Thyroid gland (tissue), 4 donors: Measurements from ENCODE around the gene INSL3. TPM values are rescaled to one million over a fixed set of nuclear protein-coding genes. Genes with fewer than 3 reads are reported as not detected.

Experiments
- DNase-seq, 2 donors: peaks; one replicate each; pipeline ENCODE4 v3.0.0-alpha.2; 2019
- H3K27ac ChIP-seq, 3 donors: fragments of 200-600 bp; sonication (generic); 1 replicate in 2 of 3; 2 replicates in 1 of 3; pipeline ENCODE4 v1.5.1; 2016 to 2019; ENCODE audit warnings: mild to moderate bottlenecking in 1 of 3, moderate library complexity in 1 of 3
- H3K27me3 ChIP-seq: fragments of 200-600 bp; sonication (generic); one replicate; pipeline ENCODE4 v1.5.1; 2019
- H3K36me3 ChIP-seq, 2 donors: fragments of 200-600 bp; sonication (generic); one replicate each; pipeline ENCODE4 v1.5.1; 2016 to 2019
- H3K4me1 ChIP-seq, 2 donors: fragments of 200-600 bp; sonication (generic); one replicate each; pipeline ENCODE4 v1.5.1; 2017 to 2019
- H3K4me3 ChIP-seq, 3 donors: fragments of 200-600 bp; sonication (generic); replicated peaks in 1 of 3; 1 replicate in 2 of 3; 2 replicates in 1 of 3; pipeline ENCODE4 v1.5.1; 2016; ENCODE audit warnings: mild to moderate bottlenecking in 1 of 3
- H3K9me3 ChIP-seq: fragments of 200-600 bp; sonication (generic); one replicate; pipeline ENCODE4 v1.5.1; 2017
- POLR2A ChIP-seq, 2 donors: fragments of 450-650 bp; IDR thresholded peaks; one replicate each; pipeline ENCODE4 v1.6.1; 2017; ENCODE audit warnings: antibody characterized with exemption in 2 of 2, mild to moderate bottlenecking in 2 of 2, moderate library complexity in 1 of 2
- WGBS, 2 donors: methylation state at CpG; one replicate each; pipeline ENCODE4 v1.1.5; 2017; 5-methylcytosine and 5-hydroxymethylcytosine counted together
- intact Hi-C: fragments of 100-400 bp; cut with DNase I; formaldehyde crosslinking; loops from one replicate; pipeline ENCODE4 v1.15.1; 2023
- total RNA-seq, 4 donors: library from RNA; depleted of rRNA; stranded (reverse); fragments of >200 nt; gene quantifications; one replicate each; pipeline ENCODE4 v1.2.3, GENCODE V29; 2016
- TF ChIP-seq, protein P1 (sequence below), 6 experiments: fragments of 200-600 bp in 3 of 6; fragments of 450-650 bp in 3 of 6; sonication (generic) in 3 of 6; IDR thresholded peaks; one replicate each; pipeline ENCODE4 v1.5.1; 2016 to 2019; ENCODE audit warnings: antibody characterized with exemption in 6 of 6, mild to moderate bottlenecking in 2 of 6, inconsistent platforms in 1 of 6, moderate library complexity in 1 of 6

INSL3 gene
- total RNA-seq, 4 donors from 2014 or later = 0.89 to 0.94 TPM; not detected in 2

DNA sequence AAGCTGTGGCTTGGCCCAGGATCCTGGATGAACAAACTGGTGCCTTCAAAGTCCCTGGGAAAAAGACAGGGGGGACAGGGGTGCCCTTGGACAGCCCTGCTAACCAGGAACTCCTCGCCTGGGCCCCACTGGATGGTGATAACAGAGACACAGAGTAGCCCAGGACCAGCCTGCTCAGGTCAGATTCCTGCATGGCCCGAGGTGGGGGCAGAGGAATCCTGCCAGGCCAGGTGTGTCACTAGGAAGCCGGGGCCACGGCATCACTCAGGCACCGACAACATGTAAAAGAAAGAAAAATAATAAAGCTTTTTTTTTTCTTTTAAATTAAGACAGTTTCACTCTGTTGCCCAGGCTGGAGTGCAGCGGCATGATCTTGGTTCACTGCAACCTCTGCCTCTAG lies 32.7 kb upstream of the INSL3 start:
- no peaks in the 10 kb centered on the region for H3K9me3 ChIP-seq
- 75 to 84% methylated on average over 6 of the region's 6 CpGs for WGBS, 2 donors
- intact Hi-C loops = no loop called here
- no peak overlapping the region for H3K4me3 ChIP-seq
- no peak overlapping the region for H3K27ac ChIP-seq
- no peaks in the 10 kb centered on the region for H3K27me3 ChIP-seq
- no peaks in the 10 kb centered on the region for H3K36me3 ChIP-seq
- TF ChIP-seq, protein P1, sequence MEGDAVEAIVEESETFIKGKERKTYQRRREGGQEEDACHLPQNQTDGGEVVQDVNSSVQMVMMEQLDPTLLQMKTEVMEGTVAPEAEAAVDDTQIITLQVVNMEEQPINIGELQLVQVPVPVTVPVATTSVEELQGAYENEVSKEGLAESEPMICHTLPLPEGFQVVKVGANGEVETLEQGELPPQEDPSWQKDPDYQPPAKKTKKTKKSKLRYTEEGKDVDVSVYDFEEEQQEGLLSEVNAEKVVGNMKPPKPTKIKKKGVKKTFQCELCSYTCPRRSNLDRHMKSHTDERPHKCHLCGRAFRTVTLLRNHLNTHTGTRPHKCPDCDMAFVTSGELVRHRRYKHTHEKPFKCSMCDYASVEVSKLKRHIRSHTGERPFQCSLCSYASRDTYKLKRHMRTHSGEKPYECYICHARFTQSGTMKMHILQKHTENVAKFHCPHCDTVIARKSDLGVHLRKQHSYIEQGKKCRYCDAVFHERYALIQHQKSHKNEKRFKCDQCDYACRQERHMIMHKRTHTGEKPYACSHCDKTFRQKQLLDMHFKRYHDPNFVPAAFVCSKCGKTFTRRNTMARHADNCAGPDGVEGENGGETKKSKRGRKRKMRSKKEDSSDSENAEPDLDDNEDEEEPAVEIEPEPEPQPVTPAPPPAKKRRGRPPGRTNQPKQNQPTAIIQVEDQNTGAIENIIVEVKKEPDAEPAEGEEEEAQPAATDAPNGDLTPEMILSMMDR (IDR thresholded peaks at IDR 0.05) = no peak
- no peak for TF ChIP-seq POLR2A (IDR thresholded peaks at IDR 0.05)
- DNase-seq = no peak
- no peaks in the 10 kb centered on the region for H3K4me1 ChIP-seq

GRCh38 chr19:17848595-17849292 lies 27.4 kb upstream of the INSL3 start:
- intact Hi-C loops = no loop called here
- no peak overlapping the region for H3K4me3 ChIP-seq
- DNase-seq = no peak
- TF ChIP-seq POLR2A (IDR thresholded peaks at IDR 0.05) = no peak
- TF ChIP-seq, protein P1 (IDR thresholded peaks at IDR 0.05) = no peak
- peaks cover 0 to 7% of the 10 kb centered on the region in 2 donors for H3K4me1 ChIP-seq
- peak overlapping the region in 1 of 3 donors; percentile 74 for H3K27ac ChIP-seq
- H3K9me3 ChIP-seq = no peaks in the 10 kb centered on the region
- H3K36me3 ChIP-seq = no peaks in the 10 kb centered on the region
- H3K27me3 ChIP-seq = peaks cover 4% of the 10 kb centered on the region
- 73 to 86% methylated on average over 14 of the region's 14 CpGs for WGBS, 2 donors

- Histone ChIP-seq H3K36me3 (no peaks in the 10 kb centered on the region), H3K4me1 (peaks cover 0 to 7% of the 10 kb centered on the region in 2 donors), H3K4me3 (peak within 1 kb of the TSS in 1 of 3 donors; percentile 8), H3K9me3 (no peaks in the 10 kb centered on the region), H3K27me3 (peaks cover 4% of the 10 kb centered on the region), H3K27ac (peak within 1 kb of the TSS; percentile 18 to 74 (median 66))
- TF ChIP-seq POLR2A (IDR thresholded peaks at IDR 0.05) = no peak
- TF ChIP-seq, protein P1 (IDR thresholded peaks at IDR 0.05) = no peak
- peak in 1 of 2 donors; percentile 31 for DNase-seq
- intact Hi-C loops = no loop called here
- 3 to 12% methylated on average over 11 to 13 of the region's 40 CpGs for WGBS, 2 donors
Measured at GRCh38 chr19:17847538-17848366, 26.4 kb upstream of the INSL3 start, which contains the start of gene JAK3. JAK3 (minus strand) TSS chr19:17847982; CDS start chr19:17844417, 3,565 bp downstream.

DNA sequence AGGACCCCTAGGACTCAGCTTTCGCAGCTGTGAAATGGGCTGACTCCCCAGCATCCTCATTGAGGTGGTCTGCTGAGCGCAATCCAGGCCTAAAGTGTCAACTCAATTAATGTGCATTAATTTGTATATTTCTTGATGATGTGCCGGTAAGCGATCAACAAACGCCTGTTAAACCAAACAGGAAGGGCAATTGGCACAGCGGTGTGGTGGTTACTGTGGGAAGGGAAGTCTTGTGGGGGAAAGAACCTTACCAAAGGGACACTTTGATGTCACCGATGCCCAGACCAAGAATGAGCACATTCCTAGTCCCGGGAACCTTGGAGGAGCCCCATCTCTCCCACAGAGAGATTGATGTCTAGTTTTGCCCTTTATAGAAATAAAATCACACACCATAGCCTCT lies 24.8 kb upstream of the INSL3 start:
- TF ChIP-seq, protein P1 (IDR thresholded peaks at IDR 0.05) = no peak
- TF ChIP-seq POLR2A (IDR thresholded peaks at IDR 0.05) = no peak
- no peak overlapping the region for H3K27ac ChIP-seq
- H3K9me3 ChIP-seq = no peaks in the 10 kb centered on the region
- no peaks in the 10 kb centered on the region for H3K36me3 ChIP-seq
- intact Hi-C loops = no loop called here
- H3K4me1 ChIP-seq = peaks cover 3 to 15% of the 10 kb centered on the region in 2 donors
- peaks cover 4% of the 10 kb centered on the region for H3K27me3 ChIP-seq
- H3K4me3 ChIP-seq = no peak overlapping the region
- DNase-seq = no peak
- WGBS, 2 donors = 75 to 78% methylated on average over 8 of the region's 8 CpGs
